ENCODE data around the gene FCRL2.

- no peak for TF ChIP-seq CTCF (IDR thresholded peaks at IDR 0.05)
- TF ChIP-seq EP300 (IDR thresholded peaks at IDR 0.05): no peak
- TF ChIP-seq POLR2A (IDR thresholded peaks at IDR 0.05): no peak
Measured at GRCh38 chr1:157774412-157774811, 2.5 kb downstream of the FCRL2 start.

Measured in tibial nerve (tissue), 4 donors.